Breast epithelium (tissue), 4 donors: ENCODE data around the gene TVP23A. TPM values are rescaled to one million over a fixed set of nuclear protein-coding genes. Genes with fewer than 3 reads are reported as not detected.

Experiments
- DNase-seq, 2 donors: peaks; one replicate each; pipeline ENCODE4 v3.0.0-alpha.2; 2019; ENCODE audit warnings: low spot score in 2 of 2
- H3K27ac ChIP-seq, 2 donors: fragments of 200-600 bp; sonication (generic) in 1 of 2; one replicate each; pipeline ENCODE4 v1.5.1; 2016 to 2019; ENCODE audit warnings: mild to moderate bottlenecking in 1 of 2
- H3K27me3 ChIP-seq, 2 donors: fragments of 200-600 bp; sonication (generic) in 1 of 2; one replicate each; pipeline versions ENCODE4 v1.5.1 to v1.6.0; 2017 to 2019; ENCODE audit warnings: control low read depth in 1 of 2, mild to moderate bottlenecking in 1 of 2
- H3K36me3 ChIP-seq: fragments of 200-600 bp; one replicate; pipeline ENCODE4 v1.5.1; 2019
- H3K4me1 ChIP-seq, 2 donors: fragments of 200-600 bp; sonication (generic); one replicate each; pipeline ENCODE4 v1.5.1; 2016 to 2019; ENCODE audit warnings: control low read depth in 1 of 2
- H3K4me3 ChIP-seq, 3 donors: fragments of 200-600 bp; sonication (generic); 1 replicate in 2 of 3; 2 replicates in 1 of 3; pipeline ENCODE4 v1.5.1; 2016 to 2019; ENCODE audit warnings: mild to moderate bottlenecking in 3 of 3, moderate library complexity in 2 of 3
- H3K9me3 ChIP-seq, 2 donors: fragments of 200-600 bp; sonication (generic) in 1 of 2; one replicate each; pipeline ENCODE4 v1.5.1; 2016 to 2019; ENCODE audit warnings: control low read depth in 1 of 2
- POLR2A ChIP-seq: fragments of 450-650 bp; IDR thresholded peaks from one replicate; pipeline ENCODE4 v1.6.1; 2016; ENCODE audit warnings: antibody characterized with exemption, mild to moderate bottlenecking, moderate library complexity
- POLR2AphosphoS5 ChIP-seq, 3 donors: sonication (generic); formaldehyde crosslinking; IDR thresholded peaks; one replicate each; pipeline ENCODE4 v1.6.1; 2017; ENCODE audit warnings: antibody characterized with exemption in 3 of 3
- intact Hi-C: fragments of 100-400 bp; cut with DNase I; formaldehyde crosslinking; loops from one replicate; pipeline ENCODE4 v1.15.1; 2023; ENCODE audit warnings: low total_unique reads
- total RNA-seq, 3 donors: library from RNA; depleted of rRNA; stranded (reverse); fragments of >200 nt; gene quantifications; one replicate each; pipeline ENCODE4 v1.1.0, GENCODE V29; 2016
- TF ChIP-seq, protein P1 (sequence below), 3 donors: fragments of 450-650 bp; IDR thresholded peaks; one replicate each; pipeline ENCODE4 v1.5.1; 2016 to 2017; ENCODE audit warnings: antibody characterized with exemption in 3 of 3, mild to moderate bottlenecking in 3 of 3, moderate library complexity in 3 of 3

TVP23A gene
- 1 to 10 TPM in 1 of 3 donors, under 1 TPM in 1, not detected in 1; under 0.01 to 1.3 TPM for total RNA-seq

DNA sequence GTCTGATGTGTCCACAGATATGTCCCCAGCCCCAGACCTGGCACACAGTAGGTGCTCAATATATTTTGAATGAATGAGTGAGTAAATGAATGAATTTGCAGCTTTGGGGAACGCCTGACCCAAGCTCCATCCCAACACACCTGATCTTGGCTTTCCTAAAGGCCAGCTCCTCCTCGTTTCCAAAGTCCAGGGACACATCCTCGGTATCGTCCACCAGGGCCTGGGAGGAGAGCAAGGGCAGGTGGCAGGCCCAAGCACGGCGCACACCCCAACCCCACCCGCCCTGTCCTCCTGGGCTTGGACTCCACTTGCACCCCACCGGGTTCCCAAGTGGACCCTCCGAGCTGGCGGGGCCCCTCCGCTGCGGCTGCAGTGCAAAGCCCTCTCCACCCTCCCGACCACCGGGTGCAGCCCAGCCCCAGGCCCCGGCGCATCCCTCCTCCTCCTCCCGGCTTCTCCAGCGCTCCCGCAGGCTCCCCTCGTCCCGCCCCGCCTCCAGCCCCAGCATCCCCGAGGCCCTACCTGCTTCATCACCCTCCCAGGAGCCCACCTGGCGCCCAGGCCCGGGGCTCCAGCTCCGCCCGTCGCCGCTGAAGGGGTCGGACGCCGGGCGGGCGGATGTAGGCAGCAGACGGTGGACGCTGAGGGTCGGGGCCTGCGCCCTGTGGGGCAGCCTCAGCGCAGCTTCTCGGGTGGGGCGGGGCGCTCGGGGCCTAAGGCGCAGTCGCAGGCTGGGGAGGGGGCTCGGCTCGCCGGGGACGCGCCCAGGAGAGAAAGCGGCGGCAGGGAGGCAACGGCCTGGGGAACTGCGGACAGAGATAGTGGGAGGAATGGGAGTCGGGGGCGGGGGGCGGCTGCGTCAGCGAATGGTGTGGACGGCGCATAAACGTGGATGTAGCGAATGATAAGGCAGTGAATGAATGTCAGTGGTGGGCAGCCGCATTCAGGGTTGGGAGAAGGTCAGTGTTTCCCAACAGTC, at the start of gene TVP23A:
Gene TVP23A (minus strand): TSS at position 832 of the 979 bp plus-strand sequence. CDS start 301 bp downstream, at position 531.
- no peak within 1 kb of the TSS for H3K27ac ChIP-seq

DNA sequence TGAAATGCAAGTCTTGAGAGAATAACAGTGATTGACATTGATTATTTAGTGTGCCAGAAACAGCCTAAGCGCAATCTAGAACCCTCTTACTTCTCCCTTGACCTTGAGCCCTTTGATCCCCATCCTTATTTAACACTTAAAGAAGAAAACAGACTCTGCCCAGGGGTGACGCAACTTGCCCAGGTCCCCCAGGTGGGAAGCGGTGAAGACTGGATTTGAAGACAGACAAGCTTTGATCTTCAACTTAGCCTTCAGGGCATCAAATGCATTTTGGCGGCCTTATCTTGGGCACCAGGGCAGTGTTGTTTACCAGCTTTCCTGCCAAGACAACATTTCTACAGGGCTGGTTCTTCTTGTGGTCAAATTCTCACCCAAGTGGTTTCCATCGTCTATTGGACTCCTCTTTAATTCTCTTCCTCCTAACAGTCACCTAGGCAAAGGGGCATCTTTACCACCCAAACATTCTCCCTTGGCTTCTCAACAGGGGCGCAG, 49.6 kb upstream of the TVP23A start:
- Histone ChIP-seq H3K36me3 (no peaks in the 10 kb centered on the region), H3K4me3 (peak overlapping the region in 1 of 3 donors; percentile 40), H3K4me1 (peaks cover 3 to 5% of the 10 kb centered on the region in 2 donors), H3K9me3 (no peaks in the 10 kb centered on the region), H3K27me3 (no peaks in the 10 kb centered on the region), H3K27ac (peak overlapping the region in 1 of 2 donors; percentile 58)
- intact Hi-C loops: no loop called here
- DNase-seq: no peak
- TF ChIP-seq, protein P1, sequence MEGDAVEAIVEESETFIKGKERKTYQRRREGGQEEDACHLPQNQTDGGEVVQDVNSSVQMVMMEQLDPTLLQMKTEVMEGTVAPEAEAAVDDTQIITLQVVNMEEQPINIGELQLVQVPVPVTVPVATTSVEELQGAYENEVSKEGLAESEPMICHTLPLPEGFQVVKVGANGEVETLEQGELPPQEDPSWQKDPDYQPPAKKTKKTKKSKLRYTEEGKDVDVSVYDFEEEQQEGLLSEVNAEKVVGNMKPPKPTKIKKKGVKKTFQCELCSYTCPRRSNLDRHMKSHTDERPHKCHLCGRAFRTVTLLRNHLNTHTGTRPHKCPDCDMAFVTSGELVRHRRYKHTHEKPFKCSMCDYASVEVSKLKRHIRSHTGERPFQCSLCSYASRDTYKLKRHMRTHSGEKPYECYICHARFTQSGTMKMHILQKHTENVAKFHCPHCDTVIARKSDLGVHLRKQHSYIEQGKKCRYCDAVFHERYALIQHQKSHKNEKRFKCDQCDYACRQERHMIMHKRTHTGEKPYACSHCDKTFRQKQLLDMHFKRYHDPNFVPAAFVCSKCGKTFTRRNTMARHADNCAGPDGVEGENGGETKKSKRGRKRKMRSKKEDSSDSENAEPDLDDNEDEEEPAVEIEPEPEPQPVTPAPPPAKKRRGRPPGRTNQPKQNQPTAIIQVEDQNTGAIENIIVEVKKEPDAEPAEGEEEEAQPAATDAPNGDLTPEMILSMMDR (IDR thresholded peaks at IDR 0.05): no peak
- TF ChIP-seq POLR2A: no peak
- TF ChIP-seq POLR2AphosphoS5 (IDR thresholded peaks at IDR 0.05): no peak

More for the DNA sequence above, at the start of gene TVP23A:
- Histone ChIP-seq H3K27me3 (no peaks in the 10 kb centered on the region), H3K4me3 (peak within 1 kb of the TSS in 2 of 3 donors; percentile 47 to 61), H3K36me3 (no peaks in the 10 kb centered on the region), H3K4me1 (no peaks in the 10 kb centered on the region), H3K9me3 (no peaks in the 10 kb centered on the region)
- intact Hi-C loops: loop anchor here (10.0 kb wide), 1 partner anchor 63 kb away; no protein-coding TSS in a partner anchor
- DNase-seq: no peak
- TF ChIP-seq, protein P1 (IDR thresholded peaks at IDR 0.05): no peak
- no peak for TF ChIP-seq POLR2A
- no peak for TF ChIP-seq POLR2AphosphoS5 (IDR thresholded peaks at IDR 0.05)

DNA sequence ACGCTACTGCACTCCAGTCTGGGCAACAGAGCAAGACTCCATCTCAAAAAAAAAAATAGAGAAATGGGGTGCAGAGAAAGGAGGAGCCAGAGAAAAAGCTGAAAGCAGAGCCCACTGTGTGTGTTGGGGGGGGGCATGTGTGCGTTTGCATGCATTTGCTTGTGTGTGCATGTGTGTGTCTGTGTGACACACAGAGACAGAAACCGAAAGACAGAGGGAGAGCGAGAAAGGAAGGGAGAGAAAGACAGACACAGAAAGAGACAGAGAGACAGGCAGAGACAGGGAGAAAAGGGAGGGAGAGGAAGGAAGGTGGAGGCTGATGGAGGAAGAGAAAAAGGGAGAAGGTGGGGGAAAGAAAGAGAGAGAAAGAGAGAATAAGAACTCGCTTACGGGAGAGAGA, 48.6 kb upstream of the TVP23A start:
- Histone ChIP-seq H3K27ac (no peak overlapping the region), H3K4me3 (no peak overlapping the region), H3K9me3 (no peaks in the 10 kb centered on the region), H3K4me1 (peaks cover 3 to 5% of the 10 kb centered on the region in 2 donors), H3K36me3 (no peaks in the 10 kb centered on the region), H3K27me3 (no peaks in the 10 kb centered on the region)
- DNase-seq: no peak
- TF ChIP-seq, protein P1 (IDR thresholded peaks at IDR 0.05): no peak
- TF ChIP-seq POLR2AphosphoS5 (IDR thresholded peaks at IDR 0.05): no peak
- TF ChIP-seq POLR2A: no peak
- intact Hi-C loops: no loop called here

DNA sequence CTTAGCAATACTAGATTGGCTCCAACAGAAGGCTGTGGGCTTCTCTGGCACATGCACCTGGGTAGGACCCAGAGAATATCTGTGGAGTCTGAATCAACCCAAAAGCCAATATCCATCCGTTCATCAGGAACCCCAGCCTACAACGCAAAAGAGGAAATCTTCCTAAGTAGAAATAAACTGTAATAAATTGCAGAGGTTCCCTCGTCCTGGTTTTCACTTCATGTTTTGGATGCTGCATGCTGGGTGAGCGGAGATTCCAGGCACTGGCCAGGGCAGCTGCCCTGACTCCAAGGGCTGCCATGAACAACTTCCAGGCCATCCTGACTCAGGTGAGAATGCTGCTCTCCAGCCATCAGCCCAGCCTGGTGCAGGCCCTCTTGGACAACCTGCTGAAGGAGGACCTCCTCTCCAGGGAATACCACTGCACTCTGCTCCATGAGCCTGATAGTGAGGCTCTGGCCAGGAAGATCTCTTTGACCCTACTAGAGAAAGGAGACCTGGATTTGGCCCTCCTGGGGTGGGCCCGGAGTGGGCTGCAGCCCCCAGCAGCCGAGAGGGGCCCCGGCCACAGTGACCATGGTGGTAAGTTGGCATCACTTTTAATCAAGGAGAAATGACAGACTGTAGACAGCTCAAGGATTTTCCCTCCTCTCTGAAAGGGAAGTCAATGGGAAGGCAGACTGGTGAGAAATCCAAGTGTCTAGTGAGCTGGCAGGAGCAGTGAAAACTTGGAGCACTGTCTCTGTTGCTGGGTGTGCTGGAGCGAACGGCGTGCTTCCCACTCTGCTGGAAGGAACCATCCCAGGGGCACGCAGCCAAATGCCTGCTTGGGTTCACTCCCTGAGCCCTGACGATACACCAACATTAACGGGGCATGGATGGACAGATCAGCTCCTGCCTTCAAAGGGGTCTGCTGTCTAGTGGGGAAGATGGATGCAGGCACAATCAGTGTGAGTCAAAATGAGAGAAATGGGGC, 47.7 kb upstream of the TVP23A start:
- Histone ChIP-seq H3K27me3 (no peaks in the 10 kb centered on the region), H3K9me3 (no peaks in the 10 kb centered on the region), H3K4me1 (peaks cover 3 to 5% of the 10 kb centered on the region in 2 donors), H3K4me3 (peak overlapping the region in 1 of 3 donors; percentile 7), H3K27ac (no peak overlapping the region), H3K36me3 (no peaks in the 10 kb centered on the region)
- TF ChIP-seq POLR2AphosphoS5 (IDR thresholded peaks at IDR 0.05) (no peak), POLR2A (no peak)
- TF ChIP-seq, protein P1 (IDR thresholded peaks at IDR 0.05): no peak
- intact Hi-C loops: no loop called here
- DNase-seq: no peak
